Mesendoderm (in vitro differentiated cells): Measurements from ENCODE around the gene TRPC4.
A peak's percentile ranks its signal among the peaks of the same experiment; 100 is the strongest.

Experiments used
- DNase-seq: peaks from one replicate; pipeline ENCODE4 v3.0.0; 2013
- H2AK5ac ChIP-seq: 2 replicates; pipeline ENCODE4 v1.6.1; 2013; ENCODE audit warnings: low read length, inconsistent platforms
- H2BK120ac ChIP-seq: 2 replicates; pipeline ENCODE4 v1.6.1; 2013; ENCODE audit warnings: low read depth, mild to moderate bottlenecking, low read length, moderate library complexity, mixed read lengths
- H2BK15ac ChIP-seq: replicated peaks from 2 replicates; pipeline ENCODE4 v1.6.1; 2013; ENCODE audit warnings: low read depth, mild to moderate bottlenecking, moderate library complexity
- H2BK5ac ChIP-seq: 2 replicates; pipeline ENCODE4 v1.6.1; 2013; ENCODE audit warnings: low read length, inconsistent platforms
- H3K18ac ChIP-seq: 2 replicates; pipeline ENCODE4 v1.6.1; 2013; ENCODE audit warnings: mild to moderate bottlenecking, low read length, mixed read lengths
- H3K23ac ChIP-seq: one replicate; pipeline ENCODE4 v1.6.1; 2013; ENCODE audit warnings: low read length
- H3K27ac ChIP-seq: 2 replicates; pipeline ENCODE4 v1.5.1; 2013; ENCODE audit warnings: low read depth, mild to moderate bottlenecking, inconsistent platforms, low read length, moderate library complexity
- H3K27me3 ChIP-seq: 2 replicates; pipeline ENCODE4 v1.6.1; 2013; ENCODE audit warnings: low read length, control low read depth, mild to moderate bottlenecking, inconsistent platforms; ENCODE audit not compliant: insufficient read depth, poor library complexity
- H3K36me3 ChIP-seq: 2 replicates; pipeline ENCODE4 v1.6.1; 2013; ENCODE audit warnings: low read length, inconsistent platforms; ENCODE audit not compliant: control insufficient read depth, insufficient read depth
- H3K4ac ChIP-seq: one replicate; pipeline ENCODE4 v1.6.1; 2013; ENCODE audit warnings: low read depth, mild to moderate bottlenecking, low read length, moderate library complexity
- H3K4me1 ChIP-seq: 2 replicates; pipeline ENCODE4 v1.6.1; 2013; ENCODE audit warnings: low read depth, low read length, inconsistent platforms; ENCODE audit not compliant: control insufficient read depth
- H3K4me2 ChIP-seq: 2 replicates; pipeline ENCODE4 v1.6.1; 2013; ENCODE audit warnings: low read length
- H3K4me3 ChIP-seq: 2 replicates; pipeline ENCODE4 v1.5.1; 2013; ENCODE audit warnings: mild to moderate bottlenecking, low read length
- H3K56ac ChIP-seq: one replicate; pipeline ENCODE4 v1.6.1; 2013; ENCODE audit warnings: low read length
- H3K79me1 ChIP-seq: 2 replicates; pipeline ENCODE4 v1.6.1; 2013; ENCODE audit warnings: low read length, inconsistent platforms
- H3K79me2 ChIP-seq: 2 replicates; pipeline ENCODE4 v1.6.1; 2013; ENCODE audit warnings: mild to moderate bottlenecking, low read length; ENCODE audit not compliant: control insufficient read depth, insufficient read depth
- H3K9ac ChIP-seq: 2 replicates; pipeline ENCODE4 v1.6.1; 2013; ENCODE audit warnings: low read length, inconsistent platforms
- H4K5ac ChIP-seq: one replicate; pipeline ENCODE4 v1.6.1; 2013; ENCODE audit warnings: low read length
- H4K8ac ChIP-seq: one replicate; pipeline ENCODE4 v1.6.1; 2013; ENCODE audit warnings: low read depth, mild to moderate bottlenecking, control low read depth, low read length, moderate library complexity
- WGBS: extraction: QIAGEN DNeasy Blood & Tissue Kit; methylation state at CpG from one replicate; pipeline ENCODE4 v1.1.7; 2013; ENCODE audit warnings: low lambda C conversion rate, missing lambda C conversion rate; ENCODE audit not compliant: insufficient coverage; ENCODE audit errors: extremely low coverage; 5-methylcytosine and 5-hydroxymethylcytosine counted together

Gene TRPC4

DNA sequence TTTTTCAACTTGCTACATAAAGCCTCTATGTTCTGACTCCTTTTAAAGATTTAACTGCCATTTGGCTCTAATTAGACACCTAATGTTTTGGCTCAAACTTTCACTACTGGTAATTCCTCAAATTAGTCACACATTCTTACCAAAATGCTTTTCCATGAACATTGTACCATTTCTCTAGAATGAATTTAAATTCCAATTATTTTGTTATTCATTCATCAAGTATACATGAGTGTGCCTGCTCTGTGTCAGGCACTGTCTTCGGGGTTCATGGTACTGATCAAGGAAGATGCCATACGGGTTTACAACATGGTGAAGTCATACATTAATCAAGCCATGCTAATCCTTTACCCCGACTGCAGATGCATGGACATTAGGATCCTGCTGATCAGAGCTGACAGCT, 201.9 kb downstream of the TRPC4 start:
- Histone ChIP-seq H2BK5ac (no peak overlapping the region), H3K27me3 (no peaks in the 10 kb centered on the region), H3K4me3 (no peak overlapping the region), H3K4me1 (peaks cover 2% of the 10 kb centered on the region), H3K9ac (no peak overlapping the region), H2AK5ac (no peak overlapping the region), H3K4me2 (no peak overlapping the region), H2BK15ac (no peak overlapping the region), H3K18ac (no peak overlapping the region), H4K8ac (no peak overlapping the region), H3K4ac (peak overlapping the region; percentile 90), H3K36me3 (no peaks in the 10 kb centered on the region), H4K5ac (no peak overlapping the region), H2BK120ac (no peak overlapping the region), H3K56ac (no peak overlapping the region), H3K79me1 (no peaks in the 10 kb centered on the region), H3K27ac (no peak overlapping the region), H3K79me2 (no peaks in the 10 kb centered on the region), H3K23ac (no peak overlapping the region)
- no peak for DNase-seq
- no CpG with 5 or more reads among the region's 3 CpGs for WGBS

DNA sequence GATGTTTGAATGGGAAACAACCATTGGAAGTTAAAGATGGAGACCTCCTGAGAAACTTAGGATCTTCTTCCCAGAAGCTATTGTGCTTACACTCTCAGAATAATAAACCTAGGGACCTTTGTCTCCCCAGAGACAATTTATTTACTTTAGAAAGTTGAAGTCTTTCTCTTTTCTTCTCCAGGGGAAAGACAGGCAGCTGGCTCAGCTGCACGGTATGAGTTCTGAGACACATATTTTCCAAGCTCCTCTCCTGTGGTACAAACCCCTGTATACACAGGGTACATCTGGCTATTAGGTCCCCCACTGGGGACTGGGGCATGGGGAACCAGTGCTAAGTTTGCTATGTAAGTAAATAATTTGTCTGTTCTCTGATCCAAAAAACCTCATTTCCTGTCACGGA, 203.5 kb downstream of the TRPC4 start:
- no CpG with 5 or more reads among the region's 2 CpGs for WGBS
- Histone ChIP-seq H3K4me1 (peaks cover 2% of the 10 kb centered on the region), H3K36me3 (no peaks in the 10 kb centered on the region), H3K4me2 (no peak overlapping the region), H3K4ac (peak overlapping the region; percentile 36), H3K79me1 (no peaks in the 10 kb centered on the region), H3K18ac (peak overlapping the region; percentile 56), H2BK120ac (peak overlapping the region; percentile 94), H2BK15ac (no peak overlapping the region), H3K56ac (peak overlapping the region; percentile 59), H4K8ac (no peak overlapping the region), H4K5ac (peak overlapping the region; percentile 60), H3K79me2 (no peaks in the 10 kb centered on the region), H3K23ac (peak overlapping the region; percentile 70), H3K9ac (no peak overlapping the region), H3K27me3 (no peaks in the 10 kb centered on the region), H3K27ac (peak overlapping the region; percentile 8), H2BK5ac (peak overlapping the region; percentile 50), H2AK5ac (no peak overlapping the region), H3K4me3 (no peak overlapping the region)
- DNase-seq, result no peak

DNA sequence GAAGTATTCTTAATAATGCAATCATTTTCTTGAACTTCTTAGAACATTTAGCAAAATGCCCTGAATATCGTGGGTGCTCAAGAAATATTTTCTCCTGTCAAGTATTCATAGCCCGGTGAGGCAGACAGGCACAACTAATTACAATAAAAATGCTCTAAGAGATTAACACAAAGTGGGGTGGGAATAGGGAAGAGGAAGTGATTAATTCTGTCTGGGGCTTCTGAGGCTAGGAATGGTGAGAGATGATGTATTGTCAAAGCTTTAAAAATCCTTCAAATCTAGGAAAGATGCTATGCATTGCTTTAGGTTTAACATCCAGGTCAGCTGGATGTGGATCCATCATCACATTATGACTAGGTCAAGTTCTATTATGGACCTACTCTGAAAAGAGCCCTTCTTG, 204.2 kb downstream of the TRPC4 start:
- Histone ChIP-seq H3K9ac (no peak overlapping the region), H3K4me3 (no peak overlapping the region), H3K4ac (no peak overlapping the region), H3K79me1 (no peaks in the 10 kb centered on the region), H3K56ac (no peak overlapping the region), H3K36me3 (no peaks in the 10 kb centered on the region), H3K4me1 (peaks cover 2% of the 10 kb centered on the region), H2AK5ac (no peak overlapping the region), H3K18ac (no peak overlapping the region), H3K27me3 (no peaks in the 10 kb centered on the region), H3K23ac (no peak overlapping the region), H2BK120ac (no peak overlapping the region), H3K27ac (no peak overlapping the region), H4K5ac (no peak overlapping the region), H3K79me2 (no peaks in the 10 kb centered on the region), H2BK15ac (no peak overlapping the region), H3K4me2 (no peak overlapping the region), H2BK5ac (no peak overlapping the region), H4K8ac (no peak overlapping the region)
- no peak for DNase-seq
- WGBS, result no CpG with 5 or more reads among the region's 2 CpGs

DNA sequence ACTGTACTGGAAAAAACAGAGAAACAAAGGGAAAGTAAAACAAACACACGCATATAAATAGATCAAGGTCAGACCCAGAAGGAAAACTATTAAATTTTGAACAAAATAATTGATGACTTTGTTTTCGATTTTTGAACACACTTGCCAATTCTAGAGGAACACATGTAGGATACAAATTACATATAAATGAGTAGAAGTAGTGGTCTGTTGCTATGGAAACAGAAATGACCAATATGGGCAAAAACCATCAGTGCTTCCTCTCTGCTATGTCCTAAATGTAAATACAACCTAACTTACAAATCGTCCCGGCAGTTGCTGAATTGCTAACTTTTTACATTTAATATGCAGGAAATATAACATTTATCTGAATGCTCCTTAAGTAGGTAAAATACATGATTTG, 205.8 kb downstream of the TRPC4 start:
- H3K9ac ChIP-seq, result no peak overlapping the region
- no peak overlapping the region for H2AK5ac ChIP-seq
- H3K4me2 ChIP-seq, result no peak overlapping the region
- peaks cover 2% of the 10 kb centered on the region for H3K4me1 ChIP-seq
- no peaks in the 10 kb centered on the region for H3K36me3 ChIP-seq
- H3K79me1 ChIP-seq, result no peaks in the 10 kb centered on the region
- DNase-seq, result no peak
- WGBS, result no CpG with 5 or more reads among the region's 4 CpGs
- no peak overlapping the region for H3K23ac ChIP-seq
- H3K4me3 ChIP-seq, result no peak overlapping the region
- no peak overlapping the region for H3K18ac ChIP-seq
- no peak overlapping the region for H2BK15ac ChIP-seq
- no peak overlapping the region for H3K27ac ChIP-seq
- H2BK5ac ChIP-seq, result no peak overlapping the region
- H2BK120ac ChIP-seq, result no peak overlapping the region
- no peak overlapping the region for H3K56ac ChIP-seq
- H4K8ac ChIP-seq, result no peak overlapping the region
- no peaks in the 10 kb centered on the region for H3K27me3 ChIP-seq
- no peak overlapping the region for H3K4ac ChIP-seq
- no peaks in the 10 kb centered on the region for H3K79me2 ChIP-seq
- H4K5ac ChIP-seq, result no peak overlapping the region

DNA sequence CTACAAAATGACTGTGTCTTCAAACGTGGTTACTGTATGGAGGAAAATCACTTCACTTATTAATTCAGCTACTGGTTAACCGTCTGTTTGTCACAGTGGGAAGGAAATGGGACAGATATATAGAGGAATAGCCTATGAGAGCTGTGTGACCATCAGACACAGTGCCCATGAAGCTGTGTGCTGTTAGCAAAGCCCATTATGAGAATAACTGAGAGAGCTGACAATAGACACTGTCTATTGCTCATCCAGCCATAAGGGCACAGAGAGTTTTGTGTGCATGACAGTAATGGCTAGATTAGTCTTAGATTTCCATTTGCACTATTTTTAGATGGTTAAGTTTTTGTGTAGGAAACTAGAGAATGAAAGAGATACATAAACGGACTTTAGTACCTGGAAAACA, 206.9 kb downstream of the TRPC4 start:
- H3K4me1 ChIP-seq, result peaks cover 2% of the 10 kb centered on the region
- no peaks in the 10 kb centered on the region for H3K27me3 ChIP-seq
- H3K18ac ChIP-seq, result no peak overlapping the region
- H3K27ac ChIP-seq, result no peak overlapping the region
- no peak overlapping the region for H2BK120ac ChIP-seq
- H2BK5ac ChIP-seq, result no peak overlapping the region
- H3K4me2 ChIP-seq, result no peak overlapping the region
- H3K36me3 ChIP-seq, result no peaks in the 10 kb centered on the region
- H4K5ac ChIP-seq, result no peak overlapping the region
- no peak overlapping the region for H3K9ac ChIP-seq
- no peak overlapping the region for H3K56ac ChIP-seq
- no peak overlapping the region for H2BK15ac ChIP-seq
- no peak overlapping the region for H4K8ac ChIP-seq
- no peak overlapping the region for H3K4ac ChIP-seq
- H3K4me3 ChIP-seq, result no peak overlapping the region
- no peak overlapping the region for H3K23ac ChIP-seq
- no peak for DNase-seq
- no peaks in the 10 kb centered on the region for H3K79me2 ChIP-seq
- no CpG with 5 or more reads among the region's 3 CpGs for WGBS
- no peak overlapping the region for H2AK5ac ChIP-seq
- no peaks in the 10 kb centered on the region for H3K79me1 ChIP-seq

- Histone ChIP-seq H2AK5ac (no peak overlapping the region), H3K36me3 (no peaks in the 10 kb centered on the region), H4K5ac (no peak overlapping the region), H2BK15ac (no peak overlapping the region), H3K79me1 (no peaks in the 10 kb centered on the region), H3K23ac (no peak overlapping the region), H3K27ac (no peak overlapping the region), H3K4ac (no peak overlapping the region), H3K4me3 (no peak overlapping the region), H3K4me2 (no peak overlapping the region), H4K8ac (no peak overlapping the region), H3K9ac (no peak overlapping the region), H3K56ac (no peak overlapping the region), H3K4me1 (no peaks in the 10 kb centered on the region), H3K18ac (no peak overlapping the region), H2BK5ac (no peak overlapping the region), H2BK120ac (no peak overlapping the region), H3K27me3 (no peaks in the 10 kb centered on the region), H3K79me2 (no peaks in the 10 kb centered on the region)
- no CpG with 5 or more reads among the region's 1 CpG for WGBS
- DNase-seq, result no peak
Measured at GRCh38 chr13:37657956-37658355, 211.6 kb downstream of the TRPC4 start.
